Endothelial cell of umbilical vein (primary cell): ENCODE results near the gene NT5DC4.

Source experiments
- POLR2A ChIP-seq: IDR thresholded peaks from 2 replicates; pipeline ENCODE4 v1.6.1; 2012; ENCODE audit warnings: low read depth, mild to moderate bottlenecking, control low read depth, low read length
- POLR2AphosphoS5 ChIP-seq: IDR thresholded peaks from 2 replicates; pipeline ENCODE4 v1.6.1; 2012; ENCODE audit warnings: low read depth, mild to moderate bottlenecking, control low read depth, low read length, moderate library complexity; ENCODE audit not compliant: insufficient read depth
- TF ChIP-seq, protein P1 (sequence below), 2 donors: IDR thresholded peaks; 1 replicate in 1 of 2; 2 replicates in 1 of 2; pipeline ENCODE4 v1.5.1; 2011; ENCODE audit warnings: low read length in 2 of 2, mild to moderate bottlenecking in 2 of 2, moderate library complexity in 2 of 2, control low read depth in 1 of 2, inconsistent platforms in 1 of 2, low read depth in 1 of 2; ENCODE audit not compliant: insufficient read depth in 1 of 2; ENCODE audit errors: extremely low read depth in 1 of 2

DNA sequence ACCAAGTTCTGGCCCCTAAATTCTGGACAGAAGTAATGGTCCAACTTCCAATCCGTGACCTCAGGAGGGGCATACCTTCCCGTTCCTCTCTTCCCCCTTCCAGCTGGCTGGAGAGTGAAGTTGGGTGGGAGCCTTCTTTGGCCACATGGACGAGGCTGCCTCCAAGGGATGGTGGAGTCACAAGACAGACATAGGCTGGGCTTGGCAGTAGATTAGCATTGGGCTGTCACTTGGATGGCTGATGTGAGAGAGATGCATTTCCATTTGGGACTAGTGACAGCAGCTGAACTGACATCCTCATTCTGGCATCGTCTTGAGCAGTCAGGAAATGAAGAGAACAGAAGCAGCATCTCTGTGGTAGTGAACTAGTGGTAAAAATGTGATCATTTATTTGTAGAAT lies 12.6 kb downstream of the NT5DC4 start:
- TF ChIP-seq, protein P1, sequence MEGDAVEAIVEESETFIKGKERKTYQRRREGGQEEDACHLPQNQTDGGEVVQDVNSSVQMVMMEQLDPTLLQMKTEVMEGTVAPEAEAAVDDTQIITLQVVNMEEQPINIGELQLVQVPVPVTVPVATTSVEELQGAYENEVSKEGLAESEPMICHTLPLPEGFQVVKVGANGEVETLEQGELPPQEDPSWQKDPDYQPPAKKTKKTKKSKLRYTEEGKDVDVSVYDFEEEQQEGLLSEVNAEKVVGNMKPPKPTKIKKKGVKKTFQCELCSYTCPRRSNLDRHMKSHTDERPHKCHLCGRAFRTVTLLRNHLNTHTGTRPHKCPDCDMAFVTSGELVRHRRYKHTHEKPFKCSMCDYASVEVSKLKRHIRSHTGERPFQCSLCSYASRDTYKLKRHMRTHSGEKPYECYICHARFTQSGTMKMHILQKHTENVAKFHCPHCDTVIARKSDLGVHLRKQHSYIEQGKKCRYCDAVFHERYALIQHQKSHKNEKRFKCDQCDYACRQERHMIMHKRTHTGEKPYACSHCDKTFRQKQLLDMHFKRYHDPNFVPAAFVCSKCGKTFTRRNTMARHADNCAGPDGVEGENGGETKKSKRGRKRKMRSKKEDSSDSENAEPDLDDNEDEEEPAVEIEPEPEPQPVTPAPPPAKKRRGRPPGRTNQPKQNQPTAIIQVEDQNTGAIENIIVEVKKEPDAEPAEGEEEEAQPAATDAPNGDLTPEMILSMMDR (IDR thresholded peaks at IDR 0.05; ENCODE audit: extremely low read depth in 1 of 2, insufficient read depth in 1 of 2, low read depth in 1 of 2, low read length in 2 of 2), result no peak
- TF ChIP-seq POLR2A (no peak), POLR2AphosphoS5 (no peak)
